ENCODE measurements around the gene MYOF. TPM values are rescaled to one million over a fixed set of nuclear protein-coding genes. Genes with fewer than 3 reads are reported as not detected.
A peak's percentile ranks its signal among the peaks of the same experiment; 100 is the strongest.
"Not testable (repeated sequence)": the region's sequence is repeated elsewhere in the genome, so short reads cannot be mapped to it uniquely, and the experiment has no call there.

Gene MYOF
- polyA plus RNA-seq, 1 donor (not counting 4 experiments of a cell fraction or from before 2014, with no cell fraction given), result 232 TPM

DNA sequence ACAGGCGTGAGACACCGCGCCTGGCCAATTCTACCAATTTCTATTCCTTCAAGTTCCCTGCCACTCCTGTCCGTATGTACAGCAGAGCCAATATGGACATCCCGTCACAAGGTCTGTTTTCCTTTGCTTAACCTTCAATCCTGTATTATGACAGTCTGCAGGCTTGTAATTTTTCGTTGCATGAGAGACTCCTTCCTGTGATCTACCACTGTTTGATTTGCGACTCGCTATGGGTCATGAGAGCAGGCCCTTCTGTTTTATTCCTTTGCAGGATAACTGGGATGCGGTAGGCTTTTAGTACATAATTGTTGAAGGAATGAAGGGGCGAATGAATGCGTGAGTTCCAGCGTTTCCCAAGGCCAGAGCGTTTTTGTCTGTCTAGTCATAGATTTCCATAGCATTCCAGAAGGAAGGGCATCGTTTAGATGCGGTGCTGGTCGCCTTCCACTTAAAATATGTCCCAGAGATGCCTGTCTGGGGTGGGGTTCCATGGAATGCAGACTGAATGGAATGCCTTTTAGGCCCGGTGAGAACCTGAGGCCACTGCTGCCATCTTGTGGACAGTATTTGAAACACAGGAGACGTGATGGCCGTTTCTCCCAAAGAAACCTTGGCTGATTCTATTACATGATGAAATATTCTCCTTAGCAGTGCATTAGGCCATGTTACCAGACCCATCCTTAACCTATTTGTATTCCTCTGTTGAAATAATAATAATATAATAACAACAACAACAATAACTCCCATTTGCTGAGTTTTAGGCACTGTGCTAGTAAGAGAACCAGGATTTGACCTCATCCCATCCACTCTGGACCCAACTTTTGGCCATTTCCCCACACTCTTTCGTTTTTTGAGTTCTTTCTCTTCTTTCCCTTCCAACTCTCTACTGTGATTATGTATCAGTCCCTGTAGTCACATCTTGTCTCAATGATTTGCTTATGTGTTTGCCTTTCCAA is 193.2 kb downstream of the MYOF start:
- Histone ChIP-seq H2AFZ (ENCODE audit: control insufficient read depth, low read length) (no peak overlapping the region), H3K4me2 (ENCODE audit: control insufficient read depth, extremely low read depth, insufficient read depth, low read depth, low read length) (peak overlapping the region; percentile 35), H3K4me3 (ENCODE audit: control insufficient read depth in 2 of 3, extremely low read depth in 1 of 3, insufficient read depth in 2 of 3, low read depth in 1 of 3, low read length in 3 of 3) (no peak overlapping the region), H3K9me1 (ENCODE audit: control insufficient read depth, extremely low read depth, insufficient read depth, low read length) (no peaks in the 10 kb centered on the region), H3K9me3 (ENCODE audit: control insufficient read depth, low read depth, low read length) (no peaks in the 10 kb centered on the region), H3K4me1 (ENCODE audit: control insufficient read depth, extremely low read depth, insufficient read depth, low read length) (peaks cover 6% of the 10 kb centered on the region), H3K79me2 (ENCODE audit: control insufficient read depth, insufficient read depth, low read length) (no peaks in the 10 kb centered on the region), H3K9ac (ENCODE audit: control insufficient read depth, extremely low read depth, insufficient read depth, low read length) (no peak overlapping the region), H3K27ac (ENCODE audit: control insufficient read depth, insufficient read depth, low read length) (no peak overlapping the region), H3K27me3 (ENCODE audit: control insufficient read depth, extremely low read depth, insufficient read depth, low read length) (no peaks in the 10 kb centered on the region), H3K36me3 (ENCODE audit: control insufficient read depth in 2 of 2, extremely low read depth in 1 of 2, insufficient read depth in 2 of 2, low read length in 2 of 2) (no peaks in the 10 kb centered on the region), H4K20me1 (ENCODE audit: control insufficient read depth, extremely low read depth, insufficient read depth, low read length) (no peaks in the 10 kb centered on the region)
- dilution Hi-C loops (cut with MboI; ENCODE audit: extremely low pct_ligation_motif_present, low sequenced_read_pairs), result loop anchor here (25.0 kb wide), 1 partner anchor 177 kb away; no protein-coding TSS in a partner anchor
- peak; percentile 97 for FAIRE-seq
- DNase-seq (ENCODE audit: low read depth, low spot score), result peak; percentile 30
- TF ChIP-seq EZH2 (IDR thresholded peaks at IDR 0.05; ENCODE audit: low read length) (no peak), CTCF (optimal IDR thresholded peaks at IDR 0.05 in 1 of 3, IDR thresholded peaks at IDR 0.05 in 1 of 3, conservative IDR thresholded peaks at IDR 0.05 in 1 of 3; ENCODE audit: extremely low read depth in 1 of 3, insufficient read depth in 2 of 3, low read length in 3 of 3) (peak; percentile 75 to 93 (median 82))

- H4K20me1 ChIP-seq (ENCODE audit: control insufficient read depth, extremely low read depth, insufficient read depth, low read length), result no peaks in the 10 kb centered on the region
- H3K27ac ChIP-seq (ENCODE audit: control insufficient read depth, insufficient read depth, low read length), result no peak overlapping the region
- H3K4me3 ChIP-seq (ENCODE audit: control insufficient read depth in 2 of 3, extremely low read depth in 1 of 3, insufficient read depth in 2 of 3, low read depth in 1 of 3, low read length in 3 of 3), result no peak overlapping the region
- no peaks in the 10 kb centered on the region for H3K36me3 ChIP-seq (ENCODE audit: control insufficient read depth in 2 of 2, extremely low read depth in 1 of 2, insufficient read depth in 2 of 2, low read length in 2 of 2)
- FAIRE-seq (no peak), DNase-seq (ENCODE audit: low read depth, low spot score) (no peak)
- H3K4me2 ChIP-seq (ENCODE audit: control insufficient read depth, extremely low read depth, insufficient read depth, low read depth, low read length), result no peak overlapping the region
- H3K27me3 ChIP-seq (ENCODE audit: control insufficient read depth, extremely low read depth, insufficient read depth, low read length), result no peaks in the 10 kb centered on the region
- H3K9ac ChIP-seq (ENCODE audit: control insufficient read depth, extremely low read depth, insufficient read depth, low read length), result no peak overlapping the region
- TF ChIP-seq CTCF (optimal IDR thresholded peaks at IDR 0.05 in 1 of 3, IDR thresholded peaks at IDR 0.05 in 1 of 3, conservative IDR thresholded peaks at IDR 0.05 in 1 of 3; ENCODE audit: extremely low read depth in 1 of 3, insufficient read depth in 2 of 3, low read length in 3 of 3) (no peak), EZH2 (IDR thresholded peaks at IDR 0.05; ENCODE audit: low read length) (no peak)
- H3K79me2 ChIP-seq (ENCODE audit: control insufficient read depth, insufficient read depth, low read length), result no peaks in the 10 kb centered on the region
- H3K4me1 ChIP-seq (ENCODE audit: control insufficient read depth, extremely low read depth, insufficient read depth, low read length), result peaks cover 3% of the 10 kb centered on the region
- H2AFZ ChIP-seq (ENCODE audit: control insufficient read depth, low read length), result no peak overlapping the region
- dilution Hi-C loops (cut with MboI; ENCODE audit: extremely low pct_ligation_motif_present, low sequenced_read_pairs), result loop anchor here (25.0 kb wide), 1 partner anchor 175 kb away; no protein-coding TSS in a partner anchor
- no peaks in the 10 kb centered on the region for H3K9me1 ChIP-seq (ENCODE audit: control insufficient read depth, extremely low read depth, insufficient read depth, low read length)
- no peaks in the 10 kb centered on the region for H3K9me3 ChIP-seq (ENCODE audit: control insufficient read depth, low read depth, low read length)
Observed at GRCh38 chr10:93287775-93288174, 194.4 kb downstream of the MYOF start.

DNA sequence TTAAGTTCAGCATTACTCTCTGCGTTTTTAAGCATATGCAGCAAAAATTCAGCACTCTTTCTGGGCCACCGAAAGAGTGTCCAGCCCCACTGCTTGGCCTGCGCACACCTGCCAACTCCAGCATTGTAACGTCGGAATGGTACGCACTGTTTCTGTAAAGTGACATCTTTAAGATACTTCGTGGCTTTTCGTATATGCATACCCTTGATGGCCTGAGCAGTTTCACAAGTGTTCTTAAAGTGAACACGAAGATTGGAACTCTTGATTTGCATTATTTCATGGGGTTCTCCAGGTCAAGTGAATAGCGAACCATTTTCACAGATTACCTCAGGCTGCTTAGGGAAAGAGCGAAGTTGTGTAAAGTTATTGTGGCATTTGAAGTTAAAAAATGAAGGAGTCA is 197.9 kb downstream of the MYOF start:
- H3K9me1 ChIP-seq (ENCODE audit: control insufficient read depth, extremely low read depth, insufficient read depth, low read length); H3K4me3 ChIP-seq (ENCODE audit: control insufficient read depth in 2 of 3, extremely low read depth in 1 of 3, insufficient read depth in 2 of 3, low read depth in 1 of 3, low read length in 3 of 3); DNase-seq (ENCODE audit: low read depth, low spot score); H3K9me3 ChIP-seq (ENCODE audit: control insufficient read depth, low read depth, low read length); H3K36me3 ChIP-seq (ENCODE audit: control insufficient read depth in 2 of 2, extremely low read depth in 1 of 2, insufficient read depth in 2 of 2, low read length in 2 of 2); H4K20me1 ChIP-seq (ENCODE audit: control insufficient read depth, extremely low read depth, insufficient read depth, low read length); H3K27me3 ChIP-seq (ENCODE audit: control insufficient read depth, extremely low read depth, insufficient read depth, low read length); H3K27ac ChIP-seq (ENCODE audit: control insufficient read depth, insufficient read depth, low read length); H3K9ac ChIP-seq (ENCODE audit: control insufficient read depth, extremely low read depth, insufficient read depth, low read length); H2AFZ ChIP-seq (ENCODE audit: control insufficient read depth, low read length); H3K4me1 ChIP-seq (ENCODE audit: control insufficient read depth, extremely low read depth, insufficient read depth, low read length); FAIRE-seq; H3K79me2 ChIP-seq (ENCODE audit: control insufficient read depth, insufficient read depth, low read length); H3K4me2 ChIP-seq (ENCODE audit: control insufficient read depth, extremely low read depth, insufficient read depth, low read depth, low read length): not testable (repeated sequence)
- dilution Hi-C loops (cut with MboI; ENCODE audit: extremely low pct_ligation_motif_present, low sequenced_read_pairs), result loop anchor here (25.0 kb wide), 1 partner anchor 172 kb away; no protein-coding TSS in a partner anchor
